ENCODE results near the gene TMPRSS13.

TMPRSS13 gene

DNA sequence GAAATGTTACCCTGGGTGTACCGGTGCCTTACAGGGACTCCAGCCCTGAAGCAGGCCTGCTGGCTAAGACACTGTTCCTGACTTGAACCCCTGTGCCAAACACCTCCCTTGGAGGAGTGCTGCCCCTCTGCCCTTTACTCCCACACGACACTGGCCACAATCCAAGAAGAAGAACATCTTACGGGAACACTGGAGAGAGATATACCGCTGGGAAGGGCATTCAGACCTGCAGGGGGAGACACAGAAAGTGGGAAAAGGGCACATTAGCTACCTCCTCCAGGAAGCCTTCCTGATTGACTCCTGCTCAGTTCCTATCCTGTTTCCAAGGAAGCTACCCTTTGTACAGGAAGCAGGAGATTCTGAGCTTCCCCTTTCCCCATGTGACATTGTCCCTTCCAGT is 18.7 kb downstream of the TMPRSS13 start:
- no peak for DNase-seq

DNA sequence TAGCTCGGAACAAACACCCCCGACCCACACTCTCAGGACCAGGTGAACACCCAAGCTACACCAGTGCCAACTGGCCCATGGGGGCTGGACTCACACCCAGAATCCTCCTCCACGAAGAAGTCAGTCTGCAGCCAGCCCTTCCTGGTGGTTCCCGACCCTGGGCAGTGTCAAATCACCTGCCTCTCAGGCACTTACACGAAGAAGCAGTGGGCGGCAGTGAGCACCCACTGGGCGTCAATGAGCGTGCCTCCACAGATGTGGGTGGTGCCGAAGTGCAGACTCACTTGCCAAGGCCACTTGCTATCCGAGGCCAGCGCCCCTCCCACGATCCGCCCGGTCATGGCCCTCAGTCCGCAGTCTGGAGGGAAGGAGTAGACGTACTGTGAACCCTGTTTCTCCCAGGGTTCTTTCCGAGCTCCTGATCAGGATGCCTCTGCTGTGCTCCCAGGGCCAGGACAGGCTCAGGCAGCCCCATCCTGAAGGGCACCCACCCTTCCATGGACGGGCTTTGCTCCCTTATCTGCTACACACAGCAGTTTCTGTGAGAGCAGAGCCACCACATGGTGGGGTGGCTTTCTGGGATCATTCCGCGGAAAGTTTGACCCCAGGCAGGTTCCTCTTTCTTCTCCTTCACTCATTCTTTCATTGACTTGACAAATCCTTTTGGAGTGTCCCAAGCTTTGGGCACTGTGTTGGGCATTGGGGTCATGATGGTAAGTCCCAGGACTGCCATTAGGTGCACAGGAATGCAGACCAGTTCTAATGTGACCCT is 19.4 kb downstream of the TMPRSS13 start:
- no peak for DNase-seq

- peak in 1 of 2 donors; percentile 55 for DNase-seq
Observed at GRCh38 chr11:117908959-117909610, 20.1 kb downstream of the TMPRSS13 start.

DNA sequence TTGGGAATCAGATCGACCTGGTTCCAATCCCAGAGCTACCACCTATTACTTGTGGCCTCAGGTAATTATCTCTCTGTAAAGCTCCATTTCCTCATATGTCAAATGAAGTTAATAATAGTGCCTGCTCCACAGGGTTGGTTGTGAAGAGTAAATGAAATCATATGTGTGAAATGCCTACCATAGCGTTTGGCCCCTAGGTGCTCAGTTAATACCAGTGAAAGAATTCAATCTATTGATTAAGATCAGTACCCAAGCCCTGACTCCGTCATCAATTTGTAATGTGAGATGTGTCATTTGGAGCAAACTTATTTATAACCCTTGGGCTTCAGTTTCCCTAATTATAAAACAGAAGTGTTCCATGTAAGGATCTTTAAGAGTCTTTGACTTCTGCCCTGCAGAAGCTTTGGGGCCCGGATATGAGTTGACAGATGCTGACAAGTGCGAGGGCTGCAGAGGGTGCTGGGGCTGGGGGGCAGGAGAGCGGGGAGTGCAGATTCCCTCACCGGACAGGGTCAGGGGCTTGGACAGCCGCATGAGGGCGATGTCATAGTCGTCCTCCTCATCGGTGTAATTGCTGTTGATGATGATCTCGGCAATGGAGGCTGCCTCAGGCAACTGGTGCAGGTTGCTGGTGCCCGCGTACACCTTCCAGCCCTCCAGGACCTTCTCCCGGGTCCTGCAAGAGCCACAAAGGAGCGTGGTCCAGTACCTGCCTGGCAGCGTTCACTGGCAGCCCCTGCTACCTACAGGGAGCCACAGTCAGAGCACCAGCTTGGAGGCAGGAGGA is 20.9 kb downstream of the TMPRSS13 start:
- DNase-seq, result no peak

DNA sequence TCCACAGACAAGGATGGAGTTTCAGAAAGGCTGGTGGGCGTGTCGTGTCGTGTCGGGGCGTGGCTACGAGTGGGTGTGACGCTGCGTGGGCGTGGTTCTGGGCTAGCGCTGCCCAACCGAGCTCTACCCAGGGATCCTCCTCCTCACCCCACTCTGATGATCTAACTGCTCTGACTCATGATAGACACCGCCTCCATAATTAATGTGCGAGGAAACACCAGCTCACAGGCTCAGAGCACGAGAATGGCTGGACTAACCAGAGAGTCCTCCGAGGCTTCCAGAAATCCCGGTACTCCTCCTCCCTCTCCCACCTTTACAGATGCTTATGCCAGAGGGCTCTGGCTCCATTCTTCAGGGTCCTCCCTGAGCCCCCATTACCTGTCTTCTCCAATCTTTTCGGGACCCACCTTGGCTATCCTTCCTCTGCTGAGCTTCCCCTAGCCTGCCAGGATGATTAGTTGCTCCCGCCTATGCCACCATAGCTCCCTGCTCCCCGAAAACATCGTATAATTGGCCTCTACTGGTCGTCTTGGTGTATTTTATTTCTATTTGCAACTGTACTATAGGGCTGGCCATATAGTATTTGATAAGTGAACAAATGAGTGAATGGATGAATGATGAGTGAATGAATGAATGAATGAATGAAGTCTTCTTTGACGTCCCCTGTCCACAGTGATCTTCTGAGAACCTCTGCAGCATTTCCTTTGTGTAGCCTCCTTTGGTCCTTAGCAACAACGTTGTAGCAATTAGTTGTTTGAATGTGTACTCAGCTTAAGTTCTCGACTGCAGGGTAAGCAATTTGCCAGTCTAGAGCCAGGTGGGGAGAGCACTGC is 21.7 kb downstream of the TMPRSS13 start:
- DNase-seq, result peak; percentile 72 to 90

- no peak for DNase-seq
Observed at GRCh38 chr11:117906710-117907109, 22.5 kb downstream of the TMPRSS13 start.

DNA sequence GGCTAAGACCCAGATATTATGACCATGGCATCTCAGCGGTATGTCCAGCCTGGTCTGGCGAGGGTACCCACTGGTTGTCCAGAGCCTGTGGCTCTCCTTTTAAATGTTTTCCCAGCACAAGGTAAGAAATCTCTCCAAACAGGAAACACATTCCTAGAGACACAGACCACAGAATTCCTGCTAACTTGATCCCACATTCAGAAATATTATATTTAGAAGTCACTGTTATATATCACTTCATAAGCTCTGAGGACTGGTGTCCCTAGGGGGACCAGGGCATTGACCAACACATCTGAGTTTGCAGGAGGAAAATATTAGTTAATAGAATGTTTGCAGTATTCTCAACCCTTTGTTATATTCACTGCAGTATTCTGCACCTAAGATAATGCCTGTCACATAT is 23.1 kb downstream of the TMPRSS13 start:
- no peak for DNase-seq

DNA sequence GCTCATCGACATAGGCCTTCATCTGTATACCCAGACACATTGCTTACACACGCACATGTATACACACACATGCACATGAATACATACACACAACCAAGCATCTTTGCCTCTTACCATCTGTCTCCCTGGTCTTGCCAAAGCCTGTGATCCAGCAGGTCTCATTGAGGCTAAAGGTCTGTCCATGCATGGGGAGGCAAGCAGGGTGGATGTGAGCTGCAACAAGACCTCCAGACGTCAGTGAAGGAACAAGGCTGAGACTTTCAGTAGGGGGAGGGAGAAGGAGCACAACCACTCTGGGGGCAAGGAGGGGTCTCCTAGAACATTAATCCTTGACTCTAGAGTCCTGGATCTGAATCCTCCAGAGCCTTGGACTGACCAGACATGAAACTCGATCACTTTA is 23.7 kb downstream of the TMPRSS13 start:
- DNase-seq, result no peak

GRCh38 chr11:117903505-117904382 is 25.5 kb downstream of the TMPRSS13 start:
- no peak for DNase-seq

- no peak for DNase-seq
Observed at GRCh38 chr11:117902001-117902845, 27.0 kb downstream of the TMPRSS13 start.

GRCh38 chr11:117901601-117902000 is 27.6 kb downstream of the TMPRSS13 start:
- no peak for DNase-seq

- no peak for DNase-seq
Observed at GRCh38 chr11:117900720-117901440, 28.3 kb downstream of the TMPRSS13 start.

- DNase-seq, result peak in 1 of 2 donors; percentile 29
Observed at GRCh38 chr11:117900121-117900648, 29.0 kb downstream of the TMPRSS13 start.

GRCh38 chr11:117898059-117898458 is 31.1 kb downstream of the TMPRSS13 start:
- no peak for DNase-seq

GRCh38 chr11:117892651-117893050 is 36.6 kb downstream of the TMPRSS13 start:
- DNase-seq, result no peak

GRCh38 chr11:117891362-117891761 is 37.8 kb downstream of the TMPRSS13 start:
- no peak for DNase-seq

- DNase-seq, result no peak
Observed at GRCh38 chr11:117888139-117888566, 41.0 kb downstream of the TMPRSS13 start.

DNA sequence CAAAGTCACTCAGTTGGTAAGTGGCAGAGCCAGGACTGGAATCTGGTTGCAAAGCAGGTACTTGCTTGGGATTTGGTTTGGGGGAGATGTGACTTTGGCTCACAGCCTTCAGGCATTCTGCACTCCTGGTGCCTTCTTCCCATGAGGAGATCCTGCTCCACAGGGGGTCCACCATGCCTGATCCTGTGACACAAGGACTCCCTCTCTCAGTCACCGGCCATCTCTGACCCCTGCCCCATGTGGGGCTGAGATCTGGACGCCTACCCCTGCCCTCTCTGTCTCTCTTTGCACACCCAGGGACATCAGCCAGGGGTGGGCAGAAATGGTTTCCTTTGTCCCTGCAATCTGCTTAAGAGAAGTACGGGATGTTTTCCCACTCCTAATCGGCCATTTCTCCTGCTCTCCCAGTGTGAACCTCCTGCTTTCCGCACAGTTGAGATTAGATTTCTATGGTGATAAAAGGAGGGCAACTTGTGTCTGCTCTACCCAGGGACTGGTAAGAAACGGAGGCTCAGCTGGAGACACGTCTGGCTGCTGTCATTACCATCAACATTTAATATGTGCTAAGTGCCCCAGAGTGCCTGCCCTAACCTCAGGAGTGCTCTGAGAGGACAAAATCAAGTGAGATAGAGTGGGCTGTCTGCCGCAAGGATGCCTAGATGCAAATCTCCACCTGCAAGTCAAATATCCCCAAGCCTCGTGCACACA is 41.6 kb downstream of the TMPRSS13 start:
- no peak for DNase-seq

DNA sequence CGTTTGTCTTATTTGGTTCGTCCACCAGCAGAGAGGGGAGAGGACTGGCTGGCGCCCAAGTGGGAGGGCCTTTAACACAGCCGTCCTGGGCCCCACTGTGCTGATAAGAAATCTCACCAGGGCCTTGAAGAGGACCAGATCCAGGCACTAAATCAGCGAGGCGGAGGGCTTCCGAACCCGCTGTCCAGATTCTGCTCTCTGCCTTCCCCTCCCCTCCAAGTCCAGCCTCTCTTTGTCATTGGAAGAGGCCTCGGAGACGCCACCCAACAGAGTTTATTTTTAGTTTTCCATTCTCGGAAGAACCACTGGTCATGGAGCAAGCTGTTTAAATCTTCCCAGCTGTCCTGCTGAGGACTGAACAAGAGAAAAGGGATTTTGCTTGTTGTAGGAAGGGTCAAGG is 43.4 kb downstream of the TMPRSS13 start:
- no peak for DNase-seq
